ENCODE data around the gene RIMBP2. TPM values are rescaled to one million over a fixed set of nuclear protein-coding genes. Genes with fewer than 3 reads are reported as not detected.

The RIMBP2 gene
- total RNA-seq, 2 experiments from 2014 or later, result not detected

DNA sequence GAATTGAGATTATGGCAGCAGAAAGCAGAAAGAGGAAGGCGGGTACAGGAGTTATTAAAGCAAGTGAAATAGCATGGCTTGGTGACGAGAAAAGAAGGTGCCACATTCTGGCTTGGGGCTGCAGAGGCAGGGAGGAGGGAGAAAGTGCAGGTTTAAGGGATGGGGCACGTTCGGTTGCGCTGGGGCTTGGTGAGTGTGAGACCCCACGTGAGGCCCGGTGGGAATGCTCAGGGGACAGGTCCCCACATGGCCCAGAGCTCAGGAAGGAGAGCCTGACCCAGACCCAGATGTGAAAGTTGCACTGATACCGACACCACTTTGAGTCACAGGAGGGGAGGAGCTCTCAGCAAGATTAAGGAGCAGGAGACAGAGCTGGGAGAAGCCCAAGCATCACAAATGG, 191.3 kb downstream of the RIMBP2 start:
- ATAC-seq (no peak), DNase-seq (no peak)
- Mint-ChIP-seq H3K36me3 (no peaks in the 10 kb centered on the region), H3K9me3 (ENCODE audit: low read depth) (peaks cover 2% of the 10 kb centered on the region), H3K27me3 (no peaks in the 10 kb centered on the region), H3K27ac (no peak overlapping the region), H3K4me3 (no peak overlapping the region), H3K4me1 (no peaks in the 10 kb centered on the region)
- CTCF ChIA-PET, result no interaction called here

GRCh38 chr12:130523863-130524614, 192.1 kb downstream of the RIMBP2 start:
- Mint-ChIP-seq H3K4me3 (no peak overlapping the region), H3K36me3 (no peaks in the 10 kb centered on the region), H3K27me3 (no peaks in the 10 kb centered on the region), H3K9me3 (ENCODE audit: low read depth) (peaks cover 2% of the 10 kb centered on the region), H3K4me1 (no peaks in the 10 kb centered on the region), H3K27ac (no peak overlapping the region)
- CTCF ChIA-PET, result no interaction called here
- ATAC-seq, result no peak
- DNase-seq, result no peak

GRCh38 chr12:130523208-130523607, 192.9 kb downstream of the RIMBP2 start:
- H3K4me1 Mint-ChIP-seq, result no peaks in the 10 kb centered on the region
- ATAC-seq (no peak), DNase-seq (no peak)
- H3K27ac Mint-ChIP-seq, result no peak overlapping the region
- no peaks in the 10 kb centered on the region for H3K36me3 Mint-ChIP-seq
- CTCF ChIA-PET, result no interaction called here
- no peaks in the 10 kb centered on the region for H3K27me3 Mint-ChIP-seq
- peaks cover 2% of the 10 kb centered on the region for H3K9me3 Mint-ChIP-seq (ENCODE audit: low read depth)
- no peak overlapping the region for H3K4me3 Mint-ChIP-seq

DNA sequence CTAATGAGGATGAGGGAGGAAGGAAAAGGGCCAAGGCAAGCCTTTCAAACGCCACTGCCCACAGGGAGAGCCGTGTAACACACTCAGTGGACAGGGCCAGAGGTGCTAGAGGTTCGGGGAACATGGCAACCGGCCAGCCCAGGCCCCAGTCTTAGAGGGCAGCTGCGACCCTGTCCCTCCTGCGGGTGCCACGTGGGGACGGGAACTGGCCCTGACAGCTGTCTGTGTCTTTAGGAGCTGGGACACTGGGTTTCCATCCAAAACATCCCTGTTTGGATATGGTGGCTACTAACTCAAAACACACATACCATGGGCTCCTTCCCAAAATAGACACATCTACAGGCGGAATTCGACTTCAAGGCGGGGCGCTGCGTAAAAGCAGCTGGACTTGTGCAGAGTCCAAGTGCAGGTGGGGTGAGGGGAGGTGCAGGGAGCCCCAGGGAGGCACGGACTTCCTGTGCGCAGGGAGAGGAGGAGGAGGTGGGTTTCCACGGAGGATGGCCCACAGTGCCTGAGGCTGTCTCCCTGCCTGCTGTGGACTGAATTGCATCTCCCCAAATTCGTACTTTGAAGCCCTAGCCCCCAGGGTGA, 193.8 kb downstream of the RIMBP2 start:
- CTCF ChIA-PET, result no interaction called here
- no peaks in the 10 kb centered on the region for H3K27me3 Mint-ChIP-seq
- no peak overlapping the region for H3K4me3 Mint-ChIP-seq
- peaks cover 2% of the 10 kb centered on the region for H3K9me3 Mint-ChIP-seq (ENCODE audit: low read depth)
- no peak overlapping the region for H3K27ac Mint-ChIP-seq
- H3K36me3 Mint-ChIP-seq, result no peaks in the 10 kb centered on the region
- no peaks in the 10 kb centered on the region for H3K4me1 Mint-ChIP-seq
- no peak for ATAC-seq
- no peak for DNase-seq

- Mint-ChIP-seq H3K4me3 (no peak overlapping the region), H3K4me1 (no peaks in the 10 kb centered on the region), H3K27ac (no peak overlapping the region), H3K27me3 (no peaks in the 10 kb centered on the region), H3K9me3 (ENCODE audit: low read depth) (peaks cover 2% of the 10 kb centered on the region), H3K36me3 (no peaks in the 10 kb centered on the region)
- CTCF ChIA-PET, result no interaction called here
- DNase-seq (no peak), ATAC-seq (no peak)
Observed at GRCh38 chr12:130521375-130522124, 194.5 kb downstream of the RIMBP2 start.

- Mint-ChIP-seq H3K36me3 (no peaks in the 10 kb centered on the region), H3K4me1 (no peaks in the 10 kb centered on the region), H3K27ac (no peak overlapping the region), H3K27me3 (no peaks in the 10 kb centered on the region), H3K4me3 (no peak overlapping the region), H3K9me3 (ENCODE audit: low read depth) (peaks cover 2% of the 10 kb centered on the region)
- no peak for DNase-seq
- no peak for ATAC-seq
- CTCF ChIA-PET, result no interaction called here
Observed at GRCh38 chr12:130520784-130521183, 195.3 kb downstream of the RIMBP2 start.

DNA sequence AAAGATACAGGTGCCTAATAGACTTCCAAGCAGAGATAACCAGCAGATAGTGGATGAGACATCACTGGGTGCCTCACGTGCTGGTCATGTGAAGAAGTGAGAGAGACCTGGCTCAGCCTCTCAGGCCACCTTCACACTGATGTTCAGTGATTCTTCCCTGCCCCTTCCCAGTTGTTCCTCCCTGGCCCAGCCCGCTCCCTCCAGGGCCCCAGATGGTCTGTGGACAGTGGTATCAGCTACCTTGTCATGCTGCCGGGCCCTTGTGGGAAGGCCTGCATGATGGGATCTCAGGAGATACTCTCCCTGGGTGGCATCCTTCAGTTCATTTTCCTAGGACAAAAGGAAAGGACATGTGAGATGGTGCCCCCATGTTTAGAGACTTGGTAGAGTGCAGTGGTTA, 198.5 kb downstream of the RIMBP2 start:
- no peaks in the 10 kb centered on the region for H3K27me3 Mint-ChIP-seq
- CTCF ChIA-PET, result no interaction called here
- ATAC-seq (no peak), DNase-seq (no peak)
- no peaks in the 10 kb centered on the region for H3K4me1 Mint-ChIP-seq
- no peak overlapping the region for H3K27ac Mint-ChIP-seq
- no peaks in the 10 kb centered on the region for H3K9me3 Mint-ChIP-seq (ENCODE audit: low read depth)
- H3K4me3 Mint-ChIP-seq, result no peak overlapping the region
- no peaks in the 10 kb centered on the region for H3K36me3 Mint-ChIP-seq

DNA sequence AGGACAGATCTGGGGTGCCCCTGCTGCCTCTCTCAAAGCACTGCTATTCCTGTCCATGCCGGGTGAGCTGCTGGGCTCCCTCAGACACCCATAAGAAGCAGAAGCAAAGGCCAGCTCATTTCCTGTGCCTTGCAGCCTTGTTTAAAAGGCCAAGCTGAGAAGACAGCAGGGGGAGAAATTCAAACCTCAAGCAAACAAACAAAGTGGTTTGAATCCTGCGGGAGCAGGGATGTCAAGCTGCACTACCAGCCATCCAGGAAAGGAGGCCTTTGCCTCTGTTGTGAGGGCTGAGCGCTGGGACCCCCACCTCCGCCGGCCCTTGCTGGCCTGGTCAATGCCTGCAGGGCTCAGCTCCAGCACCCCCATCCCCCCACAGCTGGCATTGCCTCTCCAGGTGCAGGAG, 201.9 kb downstream of the RIMBP2 start:
- CTCF ChIA-PET, result no interaction called here
- Mint-ChIP-seq H3K27ac (no peak overlapping the region), H3K27me3 (no peaks in the 10 kb centered on the region), H3K4me3 (no peak overlapping the region), H3K9me3 (ENCODE audit: low read depth) (no peaks in the 10 kb centered on the region), H3K36me3 (no peaks in the 10 kb centered on the region), H3K4me1 (no peaks in the 10 kb centered on the region)
- DNase-seq, result no peak
- ATAC-seq, result no peak

DNA sequence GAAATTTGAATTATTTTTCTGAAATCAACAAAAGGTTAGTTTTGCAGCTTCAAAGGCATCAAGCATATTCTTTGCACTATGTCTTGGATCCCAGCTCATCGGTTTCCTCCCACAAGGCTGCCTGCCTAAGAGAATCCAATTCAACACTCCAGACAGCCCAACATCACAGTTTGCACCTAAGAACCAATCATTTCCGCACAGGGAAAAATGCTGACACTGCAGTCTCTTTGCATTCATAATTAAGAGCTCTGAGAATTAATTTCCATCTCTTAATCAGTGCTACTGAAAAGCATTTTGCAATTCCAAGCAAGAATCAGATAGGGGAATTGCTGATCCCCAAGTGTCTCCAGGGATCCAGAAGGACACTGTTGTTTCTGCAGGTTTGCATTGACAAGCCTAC, 202.5 kb downstream of the RIMBP2 start:
- no peaks in the 10 kb centered on the region for H3K4me1 Mint-ChIP-seq
- no peak for ATAC-seq
- no peaks in the 10 kb centered on the region for H3K27me3 Mint-ChIP-seq
- CTCF ChIA-PET, result no interaction called here
- no peaks in the 10 kb centered on the region for H3K9me3 Mint-ChIP-seq (ENCODE audit: low read depth)
- no peak overlapping the region for H3K27ac Mint-ChIP-seq
- no peak for DNase-seq
- H3K4me3 Mint-ChIP-seq, result no peak overlapping the region
- no peaks in the 10 kb centered on the region for H3K36me3 Mint-ChIP-seq

- ATAC-seq (no peak), DNase-seq (no peak)
- no peak overlapping the region for H3K4me3 Mint-ChIP-seq
- H3K36me3 Mint-ChIP-seq, result no peaks in the 10 kb centered on the region
- no peaks in the 10 kb centered on the region for H3K9me3 Mint-ChIP-seq (ENCODE audit: low read depth)
- H3K4me1 Mint-ChIP-seq, result no peaks in the 10 kb centered on the region
- no peak overlapping the region for H3K27ac Mint-ChIP-seq
- H3K27me3 Mint-ChIP-seq, result no peaks in the 10 kb centered on the region
- CTCF ChIA-PET, result no interaction called here
Observed at GRCh38 chr12:130511285-130511684, 204.8 kb downstream of the RIMBP2 start.

DNA sequence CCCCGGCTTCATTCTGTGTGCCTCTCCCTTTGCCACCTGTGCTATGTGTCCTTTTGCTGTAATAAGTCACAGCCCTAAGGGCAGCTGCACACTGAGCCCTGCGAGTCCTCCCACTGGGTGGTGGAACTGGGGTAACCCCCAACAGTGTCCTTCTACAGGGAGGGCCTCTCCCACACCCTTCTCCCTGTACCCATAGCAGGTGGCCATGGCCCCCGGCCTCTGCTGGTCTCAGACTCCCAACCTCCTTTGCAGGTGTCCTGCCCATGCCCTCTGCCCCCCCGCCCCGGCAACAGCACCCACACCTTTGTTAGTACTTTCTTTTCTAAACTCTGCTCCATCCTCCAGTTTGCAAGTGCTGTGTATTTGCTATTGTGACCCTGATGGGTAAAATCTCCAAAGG, 206.6 kb downstream of the RIMBP2 start:
- no peak for DNase-seq
- no peaks in the 10 kb centered on the region for H3K9me3 Mint-ChIP-seq (ENCODE audit: low read depth)
- H3K27ac Mint-ChIP-seq, result no peak overlapping the region
- no peaks in the 10 kb centered on the region for H3K4me1 Mint-ChIP-seq
- H3K36me3 Mint-ChIP-seq, result no peaks in the 10 kb centered on the region
- CTCF ChIA-PET, result no interaction called here
- no peak for ATAC-seq
- no peaks in the 10 kb centered on the region for H3K27me3 Mint-ChIP-seq
- H3K4me3 Mint-ChIP-seq, result no peak overlapping the region

GRCh38 chr12:130508847-130509246, 207.3 kb downstream of the RIMBP2 start:
- H3K9me3 Mint-ChIP-seq (ENCODE audit: low read depth), result no peaks in the 10 kb centered on the region

GRCh38 chr12:130508318-130508717, 207.8 kb downstream of the RIMBP2 start:
- Mint-ChIP-seq H3K36me3 (no peaks in the 10 kb centered on the region), H3K4me3 (no peak overlapping the region), H3K27ac (no peak overlapping the region), H3K27me3 (no peaks in the 10 kb centered on the region), H3K4me1 (no peaks in the 10 kb centered on the region), H3K9me3 (ENCODE audit: low read depth) (no peaks in the 10 kb centered on the region)
- no peak for ATAC-seq
- CTCF ChIA-PET, result no interaction called here
- no peak for DNase-seq

More at GRCh38 chr12:130508847-130509246, 207.3 kb downstream of the RIMBP2 start:
- Mint-ChIP-seq H3K27me3 (no peaks in the 10 kb centered on the region), H3K27ac (no peak overlapping the region), H3K4me3 (no peak overlapping the region), H3K4me1 (no peaks in the 10 kb centered on the region), H3K36me3 (no peaks in the 10 kb centered on the region)
- no peak for DNase-seq
- CTCF ChIA-PET, result no interaction called here
- no peak for ATAC-seq

GRCh38 chr12:130506844-130507243, 209.3 kb downstream of the RIMBP2 start:
- CTCF ChIA-PET, result no interaction called here
- no peaks in the 10 kb centered on the region for H3K9me3 Mint-ChIP-seq (ENCODE audit: low read depth)
- no peak overlapping the region for H3K4me3 Mint-ChIP-seq
- no peaks in the 10 kb centered on the region for H3K36me3 Mint-ChIP-seq
- H3K4me1 Mint-ChIP-seq, result no peaks in the 10 kb centered on the region
- no peak overlapping the region for H3K27ac Mint-ChIP-seq
- ATAC-seq, result no peak
- no peak for DNase-seq
- no peaks in the 10 kb centered on the region for H3K27me3 Mint-ChIP-seq
